ENCODE data around the gene HELZ.
"Not testable (repeated sequence)": the region's sequence is repeated elsewhere in the genome, so short reads cannot be mapped to it uniquely, and the experiment has no call there.

HELZ gene

GRCh38 chr17:67119102-67119501 is 125.9 kb downstream of the HELZ start:
- no peak for DNase-seq (ENCODE audit: low read depth)

GRCh38 chr17:67116045-67116575 is 128.9 kb downstream of the HELZ start:
- no peak for DNase-seq (ENCODE audit: low read depth)

GRCh38 chr17:67115401-67115800 is 129.6 kb downstream of the HELZ start:
- DNase-seq (ENCODE audit: low read depth), result no peak

- DNase-seq (ENCODE audit: low read depth), result no peak
Observed at GRCh38 chr17:67113486-67113885, 131.5 kb downstream of the HELZ start.

GRCh38 chr17:67111808-67112207 is 133.2 kb downstream of the HELZ start:
- no peak for DNase-seq (ENCODE audit: low read depth)

- DNase-seq (ENCODE audit: low read depth), result no peak
Observed at GRCh38 chr17:67111327-67111726, 133.7 kb downstream of the HELZ start.

GRCh38 chr17:67110619-67111018 is 134.4 kb downstream of the HELZ start:
- DNase-seq (ENCODE audit: low read depth), result no peak

GRCh38 chr17:67109111-67109510 is 135.9 kb downstream of the HELZ start:
- no peak for DNase-seq (ENCODE audit: low read depth)

- peak; percentile 31 for DNase-seq (ENCODE audit: low read depth)
Observed at GRCh38 chr17:67107811-67108775, 136.9 kb downstream of the HELZ start.

GRCh38 chr17:67107171-67107570 is 137.8 kb downstream of the HELZ start:
- no peak for DNase-seq (ENCODE audit: low read depth)

GRCh38 chr17:67105213-67105612 is 139.8 kb downstream of the HELZ start:
- peak; percentile 70 for DNase-seq (ENCODE audit: low read depth)

GRCh38 chr17:67104641-67105040 is 140.4 kb downstream of the HELZ start:
- not testable (repeated sequence) for DNase-seq (ENCODE audit: low read depth)

GRCh38 chr17:67098006-67098405 is 147.0 kb downstream of the HELZ start:
- DNase-seq (ENCODE audit: low read depth), result no peak

GRCh38 chr17:67096609-67097008 is 148.4 kb downstream of the HELZ start:
- DNase-seq (ENCODE audit: low read depth), result no peak

GRCh38 chr17:67095803-67096202 is 149.2 kb downstream of the HELZ start:
- no peak for DNase-seq (ENCODE audit: low read depth)

- peak; percentile 21 for DNase-seq (ENCODE audit: low read depth)
Observed at GRCh38 chr17:67095291-67095690, 149.7 kb downstream of the HELZ start.

GRCh38 chr17:67093348-67093747 is 151.6 kb downstream of the HELZ start:
- DNase-seq (ENCODE audit: low read depth), result no peak

- DNase-seq (ENCODE audit: low read depth), result not testable (repeated sequence)
Observed at GRCh38 chr17:67092710-67093109, 152.3 kb downstream of the HELZ start.

- DNase-seq (ENCODE audit: low read depth), result no peak
Observed at GRCh38 chr17:67092291-67092690, 152.7 kb downstream of the HELZ start.

GRCh38 chr17:67090341-67090740 is 154.7 kb downstream of the HELZ start:
- DNase-seq (ENCODE audit: low read depth), result no peak

GRCh38 chr17:67088639-67089038 is 156.4 kb downstream of the HELZ start:
- DNase-seq (ENCODE audit: low read depth), result no peak

GRCh38 chr17:67085406-67085805 is 159.6 kb downstream of the HELZ start:
- no peak for DNase-seq (ENCODE audit: low read depth)

- DNase-seq (ENCODE audit: low read depth), result no peak
Observed at GRCh38 chr17:67082107-67082506, 162.9 kb downstream of the HELZ start.

GRCh38 chr17:67080804-67081203 is 164.2 kb downstream of the HELZ start:
- DNase-seq (ENCODE audit: low read depth), result no peak

All from GM04503 (cell line).